NCI-H2227 (cell line): Measurements from ENCODE around the gene DLL4.

Experiments used
- DNase-seq: peaks from one replicate; lab custom pipeline; 2025; ENCODE audit not compliant: unreplicated experiment; lab: John Stamatoyannopoulos, UW

Gene DLL4

DNA sequence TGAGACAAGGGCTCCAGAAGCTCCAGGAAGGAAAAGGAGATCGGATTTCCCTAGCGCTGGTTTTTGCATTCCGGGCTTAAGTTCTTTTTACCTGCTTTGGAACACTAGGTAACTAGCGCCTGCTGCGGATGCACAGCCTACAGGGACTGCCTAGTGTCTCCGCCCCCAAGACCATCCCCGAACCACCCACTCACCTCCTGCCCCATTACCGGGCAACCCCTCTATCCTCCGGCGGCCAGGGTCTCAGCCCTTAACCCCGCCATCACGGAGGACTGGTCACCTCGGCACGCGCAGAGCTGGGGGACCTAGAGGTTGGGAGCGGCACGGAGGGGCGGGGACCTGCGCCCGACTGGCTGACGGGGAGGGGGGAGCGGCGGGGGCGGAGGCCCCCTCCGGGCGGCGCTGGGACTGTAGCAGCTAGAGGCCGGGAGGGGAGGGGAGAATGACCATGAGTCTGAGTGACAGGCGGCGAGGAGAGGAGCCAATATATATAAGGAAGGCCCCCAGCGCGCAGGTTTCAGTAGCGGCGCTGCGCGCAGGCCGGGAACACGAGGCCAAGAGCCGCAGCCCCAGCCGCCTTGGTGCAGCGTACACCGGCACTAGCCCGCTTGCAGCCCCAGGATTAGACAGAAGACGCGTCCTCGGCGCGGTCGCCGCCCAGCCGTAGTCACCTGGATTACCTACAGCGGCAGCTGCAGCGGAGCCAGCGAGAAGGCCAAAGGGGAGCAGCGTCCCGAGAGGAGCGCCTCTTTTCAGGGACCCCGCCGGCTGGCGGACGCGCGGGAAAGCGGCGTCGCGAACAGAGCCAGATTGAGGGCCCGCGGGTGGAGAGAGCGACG is at the start of gene DLL4:
Gene DLL4, plus strand, starts transcription at position 520 of the 839 bp plus-strand sequence. CDS start 329 bp downstream, outside the sequence.
- peak; percentile 88 for DNase-seq

DNA sequence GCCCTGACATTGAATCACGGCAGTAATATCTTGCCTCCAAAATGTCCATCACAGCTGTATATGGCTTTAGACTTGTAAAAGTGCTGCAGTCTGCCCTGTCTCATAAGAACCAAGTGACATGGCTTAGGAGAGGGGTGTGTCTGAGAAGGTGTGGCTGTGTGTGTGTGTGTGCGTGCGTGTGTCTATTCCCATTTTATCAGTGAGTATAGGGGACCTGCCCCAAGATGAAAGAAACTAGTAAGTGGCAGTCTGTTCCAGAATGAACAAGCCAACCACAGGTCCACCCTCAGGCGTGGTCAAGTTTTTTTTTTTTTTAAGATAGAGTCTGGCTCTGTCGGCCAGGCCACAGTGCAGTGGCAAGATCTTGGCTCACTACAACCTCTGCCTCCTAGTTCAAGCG is 49.5 kb upstream of the DLL4 start:
- DNase-seq: no peak

DNA sequence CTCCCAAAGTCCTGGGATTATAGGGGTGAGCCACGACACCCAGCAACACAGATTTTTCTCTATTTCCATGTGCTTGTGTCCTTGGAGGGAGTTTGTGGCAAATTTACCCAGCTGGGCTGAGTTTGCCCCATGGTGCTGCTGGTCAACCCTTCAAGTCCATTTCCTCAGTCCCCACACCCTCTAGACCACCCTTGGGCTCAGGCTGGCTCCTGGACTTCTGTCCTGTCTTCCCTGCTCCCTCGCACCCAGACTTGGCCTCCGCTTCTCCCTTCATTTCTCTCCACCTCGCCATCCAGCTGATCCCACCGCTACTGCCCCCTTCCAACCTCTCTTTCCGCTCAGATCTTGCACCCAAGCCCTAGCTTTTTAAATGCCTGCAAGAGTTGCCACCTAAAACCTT is 47.8 kb upstream of the DLL4 start:
- DNase-seq: no peak

- DNase-seq: no peak
These were observed 42.6 kb upstream of the DLL4 start for GRCh38 chr15:40886586-40886985.

GRCh38 chr15:40889112-40889511 is 40.0 kb upstream of the DLL4 start:
- no peak for DNase-seq

DNA sequence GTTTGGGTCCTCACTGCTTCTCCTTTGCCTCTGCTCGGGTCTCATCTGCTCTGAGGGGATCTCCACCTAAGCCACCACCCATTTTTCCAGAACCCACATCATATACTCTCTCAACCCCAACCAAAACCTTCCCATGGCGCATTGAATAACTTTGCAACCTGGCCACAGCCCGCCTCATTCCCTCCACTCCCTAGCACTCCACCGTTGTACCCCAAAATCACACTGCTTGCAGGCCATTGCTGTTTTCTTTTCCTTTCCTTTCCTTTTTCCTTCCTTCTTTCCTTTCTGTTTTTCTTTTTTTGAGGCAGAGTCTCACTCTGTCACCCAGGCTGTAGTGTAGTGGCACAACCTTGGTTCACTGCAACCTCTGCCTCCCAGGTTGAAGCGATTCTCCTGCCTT is 38.0 kb upstream of the DLL4 start:
- DNase-seq: no peak

DNA sequence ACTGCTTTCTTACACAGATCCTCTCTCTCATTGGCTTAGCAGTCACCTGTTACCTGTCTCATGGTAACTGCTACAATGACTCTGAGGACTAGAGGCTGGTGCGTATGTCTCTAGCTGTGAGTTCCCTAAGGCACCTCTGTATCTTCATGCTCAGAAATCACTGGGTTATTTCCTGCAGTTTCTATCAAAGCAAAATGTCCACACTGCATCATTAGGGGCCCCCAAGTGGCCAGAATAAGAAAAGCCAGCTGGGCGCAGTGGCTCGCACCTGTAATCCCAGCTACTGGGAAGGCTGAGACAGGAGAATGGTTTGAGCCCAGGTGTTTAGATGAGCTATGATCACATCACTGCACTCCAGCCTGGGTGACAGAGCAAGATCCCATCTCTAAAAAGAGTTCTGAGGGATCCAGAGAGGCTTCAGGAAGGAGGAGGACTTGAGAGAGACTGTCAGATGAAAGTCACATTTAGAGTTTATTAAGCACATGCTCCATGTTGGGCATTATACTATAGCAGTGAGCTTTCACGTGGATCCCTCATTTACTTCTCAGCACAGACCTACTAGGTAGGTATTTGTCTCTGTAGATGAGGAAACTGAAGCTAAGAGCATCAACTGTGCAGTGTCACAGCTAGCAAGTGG is 37.2 kb upstream of the DLL4 start:
- peak; percentile 59 for DNase-seq

DNA sequence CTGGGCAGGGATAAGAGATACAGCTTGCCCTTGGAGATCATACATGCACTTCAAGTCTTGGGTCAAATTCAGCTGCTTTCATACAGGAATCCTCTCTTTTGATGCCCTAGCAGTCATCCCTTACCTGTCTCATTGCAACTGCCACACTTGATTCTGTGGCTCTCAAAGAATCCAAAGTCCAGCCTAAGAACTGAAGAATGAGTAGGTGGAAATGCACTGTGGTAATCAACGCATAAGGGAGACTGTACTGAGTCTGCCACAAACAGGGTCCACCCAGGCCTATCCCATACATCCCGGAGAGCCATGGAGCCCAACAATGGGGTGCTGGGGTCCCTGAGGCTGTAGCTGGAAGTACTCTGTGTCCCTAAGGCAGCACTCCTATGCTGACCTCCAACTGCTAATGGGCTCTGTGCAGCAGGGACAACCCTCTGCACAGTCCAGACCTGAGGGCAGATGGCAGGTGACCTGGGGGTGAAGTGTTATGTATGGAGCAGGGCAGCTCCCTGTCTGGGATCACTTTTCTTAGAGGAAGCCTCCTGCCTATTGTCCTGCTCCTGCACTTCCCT is 36.6 kb upstream of the DLL4 start:
- no peak for DNase-seq

DNA sequence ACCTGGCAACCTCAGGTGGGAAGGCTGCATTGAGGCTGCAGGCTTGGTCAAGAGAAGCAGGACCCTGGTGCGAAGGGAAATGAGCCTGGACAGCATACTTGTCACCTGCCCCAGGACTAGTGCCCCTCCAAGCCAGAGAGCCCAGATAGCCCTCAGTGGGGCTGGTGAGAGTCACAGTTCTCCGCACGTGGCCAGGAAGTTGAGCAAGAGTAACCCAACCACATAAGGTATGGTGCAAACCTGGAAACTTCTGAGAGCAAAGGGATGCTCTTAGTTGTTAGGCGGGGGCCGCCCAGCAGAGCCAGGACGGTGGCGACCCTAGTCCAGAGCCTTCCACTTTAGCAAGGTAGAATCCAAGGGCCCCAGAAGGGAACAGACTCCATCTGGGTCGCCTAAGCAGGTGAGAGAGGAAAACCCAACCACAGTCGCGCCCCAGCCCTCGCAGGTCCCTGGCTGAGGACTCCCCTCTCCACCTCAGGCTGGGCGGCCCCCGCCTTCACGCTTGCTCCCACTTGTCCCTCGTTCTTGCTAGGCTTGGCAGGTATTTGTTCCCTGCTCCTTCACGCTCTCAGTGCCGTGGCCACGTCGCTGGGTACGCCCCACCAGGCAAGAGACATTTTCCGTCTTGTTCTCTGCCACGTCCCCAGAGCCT is 36.0 kb upstream of the DLL4 start:
- no peak for DNase-seq

DNA sequence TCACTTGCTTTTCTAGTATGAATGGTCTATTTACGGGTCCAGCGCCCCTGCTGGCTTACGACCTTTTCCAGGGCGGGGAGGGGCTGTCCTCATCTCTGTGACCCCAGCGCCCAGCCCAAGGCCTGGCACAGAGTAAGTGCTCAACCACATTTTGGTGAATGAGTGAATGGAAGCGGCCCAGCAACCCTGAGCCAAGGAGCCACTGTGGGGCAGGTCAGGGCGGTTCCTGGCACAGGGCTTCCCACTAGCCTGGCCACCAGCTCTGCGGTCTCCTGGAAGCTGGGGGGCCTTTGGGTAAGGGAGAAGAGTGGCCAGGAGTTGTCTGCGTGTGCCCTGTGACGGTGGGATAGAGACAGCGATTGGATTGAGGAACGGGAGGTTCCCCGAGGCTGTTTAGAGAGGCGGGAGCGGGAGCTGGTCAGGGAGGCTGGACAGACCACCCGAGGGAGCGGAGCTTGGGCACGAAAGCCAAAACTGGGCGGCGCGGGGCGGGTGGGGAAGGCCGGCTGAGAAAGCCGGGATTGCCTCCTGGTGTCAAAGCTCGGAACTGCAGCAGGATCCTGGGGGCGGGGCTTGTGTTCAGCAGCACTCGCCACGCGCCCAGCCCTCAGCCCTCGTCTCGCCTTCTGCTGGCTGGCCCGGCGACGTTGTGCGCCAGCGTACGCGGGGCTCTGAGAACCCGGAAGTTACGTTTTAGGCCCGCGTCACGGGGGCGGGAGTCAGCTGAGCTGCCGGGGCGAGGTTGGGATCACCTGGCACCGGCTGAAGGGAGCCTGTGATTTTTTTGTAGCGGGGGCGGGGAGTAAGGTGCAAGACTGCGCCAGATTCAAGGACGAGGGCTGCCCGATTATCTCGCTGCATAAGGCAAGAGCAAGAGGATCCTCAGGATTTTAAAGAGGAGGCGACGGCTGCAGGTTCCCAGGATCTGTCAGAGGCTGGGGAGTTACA is 35.1 kb upstream of the DLL4 start, which contains the start of gene VPS18:
Gene VPS18, plus strand, starts transcription at position 718 of the 948 bp plus-strand sequence. CDS start 319 bp downstream, outside the sequence.
- DNase-seq: peak; percentile 96

GRCh38 chr15:40894681-40895448 is 34.3 kb upstream of the DLL4 start:
- DNase-seq: peak; percentile 47

GRCh38 chr15:40899536-40900207 is 29.5 kb upstream of the DLL4 start:
- DNase-seq: no peak

DNA sequence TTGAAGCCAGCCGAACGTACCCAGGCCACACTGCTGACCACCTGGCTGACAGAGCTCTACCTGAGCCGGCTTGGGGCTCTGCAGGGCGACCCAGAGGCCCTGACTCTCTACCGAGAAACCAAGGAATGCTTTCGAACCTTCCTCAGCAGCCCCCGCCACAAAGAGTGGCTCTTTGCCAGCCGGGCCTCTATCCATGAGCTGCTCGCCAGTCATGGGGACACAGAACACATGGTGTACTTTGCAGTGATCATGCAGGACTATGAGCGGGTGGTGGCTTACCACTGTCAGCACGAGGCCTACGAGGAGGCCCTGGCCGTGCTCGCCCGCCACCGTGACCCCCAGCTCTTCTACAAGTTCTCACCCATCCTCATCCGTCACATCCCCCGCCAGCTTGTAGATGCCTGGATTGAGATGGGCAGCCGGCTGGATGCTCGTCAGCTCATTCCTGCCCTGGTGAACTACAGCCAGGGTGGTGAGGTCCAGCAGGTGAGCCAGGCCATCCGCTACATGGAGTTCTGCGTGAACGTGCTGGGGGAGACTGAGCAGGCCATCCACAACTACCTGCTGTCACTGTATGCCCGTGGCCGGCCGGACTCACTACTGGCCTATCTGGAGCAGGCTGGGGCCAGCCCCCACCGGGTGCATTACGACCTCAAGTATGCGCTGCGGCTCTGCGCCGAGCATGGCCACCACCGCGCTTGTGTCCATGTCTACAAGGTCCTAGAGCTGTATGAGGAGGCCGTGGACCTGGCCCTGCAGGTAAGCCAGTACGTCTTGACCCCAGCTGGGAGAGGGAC is 28.7 kb upstream of the DLL4 start:
- no peak for DNase-seq

DNA sequence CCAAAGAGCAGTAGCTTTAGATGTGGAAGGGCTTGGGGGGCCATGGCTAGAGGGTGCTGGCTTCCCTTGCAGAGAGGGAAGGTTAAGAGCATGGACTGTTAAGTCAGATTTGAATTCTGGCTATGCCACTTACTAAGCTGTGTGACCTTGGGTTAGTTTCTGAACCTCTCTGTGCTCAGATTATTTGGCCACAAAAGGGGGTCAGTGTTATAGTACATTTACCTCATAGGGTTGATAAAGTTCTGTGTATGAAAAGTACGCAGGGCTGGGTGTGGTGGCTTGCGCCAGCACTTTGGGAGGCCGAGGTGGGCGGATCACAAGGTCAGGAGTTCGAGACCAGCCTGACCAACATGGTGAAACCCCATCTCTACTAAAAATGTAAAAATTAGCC is 28.1 kb upstream of the DLL4 start:
- DNase-seq: no peak

DNA sequence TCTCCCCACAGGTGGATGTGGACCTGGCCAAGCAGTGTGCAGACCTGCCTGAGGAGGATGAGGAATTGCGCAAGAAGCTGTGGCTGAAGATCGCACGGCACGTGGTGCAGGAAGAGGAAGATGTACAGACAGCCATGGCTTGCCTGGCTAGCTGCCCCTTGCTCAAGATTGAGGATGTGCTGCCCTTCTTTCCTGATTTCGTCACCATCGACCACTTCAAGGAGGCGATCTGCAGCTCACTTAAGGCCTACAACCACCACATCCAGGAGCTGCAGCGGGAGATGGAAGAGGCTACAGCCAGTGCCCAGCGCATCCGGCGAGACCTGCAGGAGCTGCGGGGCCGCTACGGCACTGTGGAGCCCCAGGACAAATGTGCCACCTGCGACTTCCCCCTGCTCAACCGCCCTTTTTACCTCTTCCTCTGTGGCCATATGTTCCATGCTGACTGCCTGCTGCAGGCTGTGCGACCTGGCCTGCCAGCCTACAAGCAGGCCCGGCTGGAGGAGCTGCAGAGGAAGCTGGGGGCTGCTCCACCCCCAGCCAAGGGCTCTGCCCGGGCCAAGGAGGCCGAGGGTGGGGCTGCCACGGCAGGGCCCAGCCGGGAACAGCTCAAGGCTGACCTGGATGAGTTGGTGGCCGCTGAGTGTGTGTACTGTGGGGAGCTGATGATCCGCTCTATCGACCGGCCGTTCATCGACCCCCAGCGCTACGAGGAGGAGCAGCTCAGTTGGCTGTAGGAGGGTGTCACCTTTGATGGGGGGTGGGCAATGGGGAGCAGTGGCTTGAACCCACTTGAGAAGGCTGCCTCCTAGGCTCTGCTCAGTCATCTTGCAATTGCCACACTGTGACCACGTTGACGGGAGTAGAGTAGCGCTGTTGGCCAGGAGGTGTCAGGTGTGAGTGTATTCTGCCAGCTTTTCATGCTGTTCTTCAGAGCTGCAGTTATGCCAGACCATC is 26.3 kb upstream of the DLL4 start:
- no peak for DNase-seq

GRCh38 chr15:40904552-40905201 is 24.5 kb upstream of the DLL4 start:
- no peak for DNase-seq
